CD4-positive, alpha-beta T cell treated with Interferon gamma for 1 hour (primary cell): ENCODE measurements around the gene EDN2.

Source experiments
- DNase-seq: peaks from one replicate; pipeline ENCODE4 v3.0.0-alpha.2; 2020

EDN2 gene

DNA sequence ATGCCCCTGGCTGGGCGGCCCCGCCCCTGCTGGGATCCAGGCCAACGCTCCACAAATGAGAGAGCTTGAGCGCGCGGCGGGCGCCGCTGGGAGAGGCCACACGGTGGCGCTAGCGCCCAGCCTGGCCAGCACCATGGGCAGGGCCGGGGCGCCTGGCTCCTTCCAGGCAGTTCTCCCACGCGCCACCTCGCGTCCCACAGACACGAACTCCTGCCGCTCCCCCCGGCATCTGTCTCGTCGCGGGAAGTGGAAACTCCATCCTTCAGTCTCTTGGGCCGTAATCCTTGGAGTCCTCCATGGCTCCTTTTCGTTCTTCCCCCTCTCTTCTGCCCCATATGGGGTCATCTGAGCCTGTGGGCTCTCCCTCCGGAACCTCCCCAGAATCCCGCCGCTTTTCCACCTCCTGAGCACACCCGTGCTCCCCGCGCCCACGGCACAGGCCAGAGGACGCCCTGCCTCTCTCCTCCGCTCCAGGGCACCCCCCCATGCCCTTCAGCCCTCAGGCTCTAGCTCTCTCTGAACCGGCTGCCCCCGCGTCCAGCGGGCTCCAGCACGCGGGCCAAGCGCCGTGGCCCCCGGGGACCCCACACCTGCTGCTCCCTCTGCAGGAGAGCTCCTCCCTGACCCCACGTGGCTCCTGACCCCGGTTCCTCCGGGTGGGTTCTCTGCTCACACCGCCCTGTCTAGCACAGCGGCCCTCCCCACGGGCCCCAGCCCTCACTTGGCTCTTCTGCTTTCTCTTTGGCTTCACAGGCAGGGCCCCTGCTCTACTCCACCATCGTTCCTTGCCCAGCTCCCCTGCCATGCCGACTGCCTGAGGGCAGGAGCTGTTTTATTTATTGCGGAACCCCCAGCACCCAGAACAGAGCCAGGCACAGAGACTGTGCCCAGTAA is 31.9 kb upstream of the EDN2 start:
- DNase-seq = peak; percentile 58

DNA sequence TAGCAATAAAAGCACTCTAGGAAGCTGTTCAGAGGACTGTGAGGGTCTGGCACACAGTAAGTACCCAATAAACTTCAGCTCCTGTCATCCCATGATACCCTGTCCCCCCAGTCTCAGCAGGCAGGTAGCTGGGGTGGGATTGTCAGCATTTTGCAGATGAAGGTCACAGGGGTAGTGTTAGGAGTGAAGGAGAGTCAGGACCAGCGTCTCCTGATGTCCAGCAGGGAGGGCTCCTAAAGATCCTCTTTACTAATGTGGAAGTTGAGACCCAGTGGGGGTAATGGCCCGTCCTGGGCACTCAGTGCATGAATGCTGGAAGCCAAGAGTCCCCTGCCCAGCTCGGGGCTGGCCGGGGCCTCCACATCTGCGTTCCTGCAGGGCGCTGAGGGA is 31.3 kb upstream of the EDN2 start:
- no peak for DNase-seq

DNA sequence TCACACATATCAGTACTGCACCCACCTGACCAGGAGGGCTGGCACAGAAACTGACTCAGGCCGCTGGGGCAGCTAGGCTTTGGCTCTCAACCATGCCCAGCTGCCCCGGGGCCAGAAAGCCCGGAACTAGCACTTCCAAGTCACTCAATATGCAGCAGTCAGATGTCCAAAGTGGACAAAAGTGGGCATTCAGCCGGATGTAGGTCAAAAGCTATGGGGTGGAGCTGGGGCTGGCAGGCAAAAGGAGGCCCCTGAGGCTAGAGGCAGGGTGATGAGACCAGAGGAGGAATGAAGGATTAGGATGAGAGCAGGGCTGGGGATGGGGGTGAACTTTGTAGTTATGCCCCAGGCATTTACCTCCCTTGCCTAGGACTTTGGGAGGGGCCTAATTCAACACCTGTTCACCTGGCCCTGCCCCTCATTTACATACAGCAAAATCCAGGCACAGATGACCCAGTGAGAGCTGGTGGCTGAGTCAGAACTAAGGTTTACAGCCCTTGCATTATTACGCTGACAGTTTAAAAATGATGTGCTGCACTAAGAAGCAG is 30.7 kb upstream of the EDN2 start:
- no peak for DNase-seq

DNA sequence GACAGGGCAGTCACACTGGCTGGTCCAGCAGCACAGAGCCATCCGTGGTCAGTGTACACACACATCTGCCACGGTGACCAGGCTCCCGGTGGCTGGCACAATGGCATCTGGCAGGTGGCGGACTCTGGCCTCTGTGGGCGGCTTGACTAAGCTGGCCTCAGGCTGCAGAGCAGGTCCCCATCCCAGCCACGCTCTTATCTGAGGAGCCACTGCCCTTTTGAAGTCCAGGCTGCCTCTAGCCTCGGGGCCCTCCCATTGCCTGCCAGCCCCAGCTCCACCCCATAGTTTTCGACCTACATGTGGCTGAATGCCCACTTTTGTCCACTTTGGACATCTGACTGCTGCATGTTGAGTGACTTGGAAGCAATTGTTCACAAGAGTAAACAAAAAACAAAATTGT is 29.9 kb upstream of the EDN2 start:
- no peak for DNase-seq

DNA sequence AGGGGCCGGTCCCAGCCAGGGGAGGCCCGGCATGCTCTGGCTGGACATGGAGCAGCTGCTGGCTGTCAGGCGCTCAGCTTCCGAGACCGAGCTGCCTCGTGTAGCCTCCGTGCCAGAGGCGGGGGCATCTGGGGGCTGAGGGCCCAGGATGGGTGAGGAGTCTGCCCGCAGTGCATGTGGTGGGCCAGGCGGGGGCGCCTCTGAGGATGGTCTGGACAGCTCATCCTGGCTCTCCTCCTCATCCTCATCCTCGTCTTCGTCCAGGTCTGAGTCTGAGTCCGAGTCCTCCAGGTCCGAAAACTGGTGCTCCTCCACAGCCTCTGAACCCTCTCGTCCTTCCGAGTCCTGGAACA is 28.9 kb upstream of the EDN2 start:
- DNase-seq = no peak

DNA sequence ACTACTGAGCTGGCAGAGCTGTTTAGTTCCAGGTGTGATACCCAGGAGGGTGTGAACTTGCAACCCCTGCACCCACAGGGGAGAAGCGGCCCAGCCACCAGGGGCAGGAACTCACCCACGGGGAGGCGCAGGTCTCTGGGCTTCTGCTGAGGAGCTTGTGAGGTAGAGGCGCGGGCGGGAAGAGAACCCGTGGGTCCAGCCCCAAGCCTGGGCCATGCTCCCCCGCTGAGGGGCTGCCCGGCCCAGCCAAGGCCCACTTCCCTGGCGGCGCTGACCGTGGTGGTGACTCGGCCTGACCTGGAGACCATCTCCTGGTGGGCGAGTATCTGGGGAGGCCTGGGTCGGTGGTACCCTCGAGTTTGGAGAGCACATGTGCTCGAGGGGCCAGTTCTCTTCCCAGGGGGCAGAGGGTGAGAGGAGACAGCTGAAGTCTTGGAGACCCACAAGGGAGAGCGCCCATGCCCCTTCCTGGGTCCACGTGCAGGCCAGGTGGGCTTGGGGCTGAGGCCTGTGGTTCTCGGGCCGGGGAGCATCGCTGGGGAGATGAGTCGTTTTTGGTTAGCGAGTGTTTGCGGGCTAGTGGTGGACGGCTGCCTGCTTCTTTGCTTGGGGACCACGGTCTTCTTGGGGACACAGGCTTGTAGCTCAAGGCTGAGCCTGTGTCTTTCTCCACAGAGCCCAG is 28.4 kb upstream of the EDN2 start:
- DNase-seq = no peak

DNA sequence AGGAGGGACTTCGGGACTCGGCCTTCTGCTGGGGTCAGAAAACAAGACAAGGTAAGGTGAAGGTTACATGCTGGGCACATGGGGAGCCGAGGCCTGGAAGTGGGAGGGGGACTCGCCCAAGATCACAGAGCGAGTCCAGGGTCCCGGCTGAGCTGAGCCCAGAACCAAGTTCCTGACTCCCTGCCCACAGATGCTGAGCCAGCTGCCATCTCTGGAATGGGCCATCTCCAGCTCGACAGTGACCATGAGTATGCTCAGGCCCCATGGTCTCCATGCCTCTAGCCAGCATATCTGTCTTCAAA is 26.7 kb upstream of the EDN2 start:
- DNase-seq = no peak

DNA sequence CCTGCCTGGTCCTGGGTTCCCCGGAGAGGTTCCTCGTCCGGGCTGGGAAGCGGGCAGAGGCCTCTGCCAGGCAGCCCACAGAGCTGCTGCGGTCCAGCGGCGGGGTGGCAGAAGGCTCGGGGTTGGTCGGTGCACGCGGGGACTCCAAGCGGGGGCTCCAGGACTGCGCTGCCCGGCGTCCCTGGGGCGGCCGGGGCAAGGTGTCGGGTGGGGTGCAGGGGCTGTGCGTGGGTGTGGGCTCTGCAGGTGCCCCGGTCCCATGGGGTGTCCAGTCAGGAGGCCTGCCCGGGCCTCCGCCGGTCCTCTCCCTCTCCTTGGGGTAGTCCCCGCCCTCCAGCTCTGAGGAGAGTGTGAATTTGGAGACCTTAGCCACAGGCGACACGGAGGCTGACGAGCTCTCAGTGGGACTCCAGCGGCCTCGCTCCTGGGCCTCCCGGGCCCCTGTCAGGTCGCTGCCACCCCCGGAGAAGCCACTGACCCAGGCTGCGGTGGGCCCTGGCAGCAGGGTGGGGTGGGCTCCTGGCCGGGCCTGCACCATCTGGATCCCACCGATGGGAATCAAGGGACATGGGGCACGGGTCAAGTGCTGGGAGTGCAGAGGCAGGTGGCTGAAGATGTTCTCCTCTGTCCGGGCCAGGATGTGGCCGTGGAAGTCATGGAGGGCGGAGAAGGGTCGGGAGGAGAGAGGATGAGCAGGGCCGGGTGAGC is 26.2 kb upstream of the EDN2 start:
- no peak for DNase-seq

DNA sequence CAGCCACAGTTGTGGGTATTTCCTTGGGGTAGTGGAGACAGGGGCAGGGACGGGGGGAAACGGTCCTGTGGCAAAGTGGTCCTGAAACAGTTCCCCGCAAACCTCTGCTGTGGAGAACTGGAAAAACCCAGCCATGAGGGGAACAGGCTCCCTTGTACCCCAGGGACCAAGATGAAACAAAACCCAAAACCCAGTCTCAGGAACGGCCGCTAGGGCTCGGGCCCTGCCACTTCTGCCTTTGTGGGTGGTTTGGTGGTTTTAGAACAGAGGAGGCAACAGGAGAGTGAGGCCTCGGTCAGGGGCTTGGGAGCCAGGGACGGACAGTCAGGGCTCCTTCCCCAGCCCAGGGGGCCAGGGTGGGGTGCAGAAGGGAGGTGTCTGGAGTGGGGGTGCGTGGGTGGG is 24.8 kb upstream of the EDN2 start:
- DNase-seq = no peak

DNA sequence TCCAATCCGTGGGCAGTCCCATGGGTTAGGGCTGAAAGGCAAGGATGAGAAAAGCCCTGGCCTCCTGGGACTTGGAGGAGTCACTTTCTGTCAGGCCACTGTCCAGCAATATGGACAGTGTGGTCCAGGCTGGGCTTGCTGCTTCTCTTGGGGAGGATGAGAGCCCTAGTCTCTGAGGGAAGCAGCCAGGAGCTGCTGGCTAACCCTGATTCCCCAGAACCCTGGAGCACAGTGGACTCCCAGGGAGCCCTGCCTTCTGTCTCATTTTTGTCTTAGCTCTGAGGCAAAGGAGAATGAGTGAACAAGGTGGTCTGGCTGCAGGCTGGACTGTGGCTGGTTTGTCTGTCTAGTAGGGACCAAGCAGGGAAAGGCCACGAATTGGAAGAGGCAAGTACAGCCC is 23.8 kb upstream of the EDN2 start:
- no peak for DNase-seq

DNA sequence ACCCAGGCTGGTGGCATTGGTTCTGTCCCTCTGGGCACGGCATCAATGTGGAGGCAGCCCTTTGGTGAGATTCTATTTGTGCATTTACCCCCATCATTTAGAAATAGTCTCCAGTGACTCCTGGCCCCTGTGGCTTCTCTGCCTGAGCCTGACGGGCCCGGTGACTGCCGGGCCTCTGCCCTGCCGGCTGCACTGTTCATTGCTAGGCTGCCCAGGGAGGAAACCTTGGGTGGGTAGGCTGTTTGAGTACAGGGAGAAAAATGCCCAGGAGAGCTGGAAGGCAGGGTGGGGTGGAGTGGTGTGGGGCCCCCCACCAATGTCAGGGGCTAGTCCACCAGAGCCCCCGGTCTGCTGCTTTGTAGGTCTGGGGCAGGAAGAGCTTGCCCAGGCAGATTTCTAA is 23.4 kb upstream of the EDN2 start:
- DNase-seq = no peak

DNA sequence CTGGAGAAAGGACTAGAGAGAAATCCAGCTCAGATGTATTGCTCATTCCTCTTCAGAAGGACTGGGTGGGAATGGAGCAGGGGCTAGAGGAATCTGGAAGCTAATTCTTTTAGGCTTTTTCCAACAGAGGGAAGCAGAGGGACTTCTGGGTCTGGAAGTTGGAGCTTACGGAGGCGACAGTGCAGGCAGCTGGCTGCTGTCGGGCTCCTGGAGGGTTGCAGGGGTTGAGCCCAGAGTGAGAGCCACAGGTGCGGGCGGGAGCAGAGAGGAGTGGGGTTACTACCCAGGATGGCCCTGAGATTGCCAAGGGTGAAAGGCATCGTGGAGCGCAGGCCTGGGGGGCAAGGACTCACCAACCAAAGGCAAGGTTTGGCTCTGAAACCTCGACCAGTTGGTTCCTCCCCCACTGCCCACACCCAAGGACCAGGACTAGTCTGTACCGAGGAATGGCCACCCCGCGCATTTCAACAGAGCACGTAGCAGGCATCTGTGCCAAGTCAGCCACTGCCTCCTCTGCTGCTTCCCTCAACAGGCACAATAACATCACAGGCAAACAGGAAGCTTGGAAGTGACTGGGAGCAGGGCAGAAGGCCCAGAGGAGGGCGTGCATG is 22.7 kb upstream of the EDN2 start:
- no peak for DNase-seq

DNA sequence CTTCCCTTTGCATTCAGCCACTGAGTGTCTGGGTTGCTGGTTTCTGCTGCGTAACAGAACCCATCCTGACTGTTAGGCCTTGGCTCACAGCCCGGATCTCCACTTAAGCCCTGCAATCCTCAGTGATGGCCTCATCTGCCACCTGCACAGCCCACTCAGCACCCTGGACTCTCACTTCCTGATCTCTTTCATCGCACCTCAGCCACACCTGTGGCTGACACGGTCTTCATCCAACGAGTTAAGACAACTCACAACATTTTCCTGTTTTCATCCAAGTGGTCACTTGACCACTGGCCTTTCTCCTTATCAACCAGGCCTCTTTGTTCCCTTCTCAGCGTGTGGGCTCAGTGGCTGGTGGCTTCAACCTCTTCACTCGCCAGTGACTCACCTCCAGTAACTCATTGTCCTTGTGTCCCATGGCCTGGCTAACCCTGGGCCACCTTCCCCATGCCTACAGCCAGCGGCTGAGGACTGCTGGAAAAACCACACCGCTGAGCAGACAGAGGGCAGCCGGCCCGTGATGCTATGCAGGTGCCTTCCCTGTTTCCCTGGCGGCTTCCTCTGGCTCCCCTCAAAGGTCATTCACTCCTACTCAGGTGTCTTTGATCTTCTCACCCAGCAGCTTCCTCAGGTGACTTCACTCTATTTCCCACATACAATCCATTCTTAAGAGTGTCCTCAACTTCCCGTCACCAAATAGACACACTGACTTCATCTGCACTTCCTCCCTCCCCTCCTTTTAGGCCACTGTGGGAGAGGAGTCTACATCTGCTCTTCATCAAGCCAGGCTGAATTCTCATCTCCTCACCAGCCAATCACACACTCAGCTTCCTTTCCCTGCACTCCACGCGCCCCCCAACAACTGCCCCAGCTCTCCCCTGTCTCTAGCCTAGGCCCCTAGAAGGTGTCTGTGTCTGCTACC is 19.9 kb upstream of the EDN2 start:
- DNase-seq = no peak

DNA sequence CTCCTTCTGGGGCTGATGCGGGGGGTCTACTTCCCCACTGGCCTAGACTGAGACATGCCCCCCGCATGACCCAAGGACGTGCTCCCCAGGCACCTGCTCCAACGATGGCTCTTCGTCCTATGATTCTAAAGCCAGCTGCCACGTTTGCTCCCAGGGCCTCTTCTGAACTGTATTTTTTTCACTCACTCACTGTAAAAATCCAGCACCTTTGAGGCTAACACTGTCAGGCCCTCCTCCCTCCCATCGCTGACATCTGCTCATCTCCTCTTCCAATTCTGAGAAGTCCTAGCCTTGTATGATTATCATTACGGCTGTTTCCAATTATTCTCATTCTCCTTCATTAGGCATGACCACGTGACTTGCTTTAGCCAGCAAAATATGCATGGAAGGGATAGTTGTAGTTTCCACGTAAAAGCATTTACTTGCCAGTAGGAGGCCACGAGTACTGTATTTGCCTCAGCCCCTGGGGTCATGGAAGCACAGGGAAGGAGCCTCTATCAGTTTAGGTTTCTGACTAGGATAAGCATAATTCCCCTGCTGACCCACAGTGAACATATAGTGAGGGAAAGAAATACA is 19.1 kb upstream of the EDN2 start:
- DNase-seq = no peak

DNA sequence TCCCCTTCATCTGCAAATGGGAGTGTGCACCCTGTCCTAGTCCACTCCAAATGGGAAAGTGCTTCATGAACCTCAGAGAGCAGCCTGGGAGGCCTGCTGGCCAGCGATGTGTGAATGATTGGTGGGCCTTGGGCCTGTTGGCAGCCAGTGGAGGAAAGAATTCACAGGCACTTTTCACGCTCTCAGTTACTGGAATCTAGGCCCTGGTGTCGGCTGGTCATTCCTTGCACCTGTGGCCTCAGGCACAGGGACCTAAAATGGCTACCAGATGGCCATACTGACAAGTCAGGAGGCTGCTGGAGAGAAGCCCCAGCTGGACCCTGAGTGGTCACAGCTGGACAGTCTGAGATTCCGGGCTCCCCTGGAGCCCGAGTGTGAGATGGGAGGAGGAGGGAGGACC is 18.4 kb upstream of the EDN2 start:
- DNase-seq = no peak

DNA sequence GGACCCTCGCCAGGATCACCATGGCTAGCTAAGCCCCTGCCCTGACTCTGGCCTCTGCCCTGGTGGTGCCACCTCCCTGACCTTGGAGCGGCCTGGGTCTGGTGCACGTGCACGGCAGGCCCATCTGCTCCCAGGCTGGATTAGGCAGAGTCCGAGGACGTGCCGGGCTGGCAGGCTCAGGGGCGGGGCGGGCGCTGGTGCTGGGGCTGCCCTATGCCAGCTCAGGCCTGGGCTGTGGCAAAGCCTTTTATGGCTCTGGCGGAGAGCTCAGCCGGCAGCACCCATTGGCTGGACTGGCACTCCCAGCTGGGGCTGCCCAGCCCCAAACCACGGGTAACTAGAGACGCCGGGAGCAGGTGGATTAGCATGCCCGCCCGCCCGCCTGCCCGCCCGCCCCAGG is 17.1 kb upstream of the EDN2 start:
- no peak for DNase-seq

DNA sequence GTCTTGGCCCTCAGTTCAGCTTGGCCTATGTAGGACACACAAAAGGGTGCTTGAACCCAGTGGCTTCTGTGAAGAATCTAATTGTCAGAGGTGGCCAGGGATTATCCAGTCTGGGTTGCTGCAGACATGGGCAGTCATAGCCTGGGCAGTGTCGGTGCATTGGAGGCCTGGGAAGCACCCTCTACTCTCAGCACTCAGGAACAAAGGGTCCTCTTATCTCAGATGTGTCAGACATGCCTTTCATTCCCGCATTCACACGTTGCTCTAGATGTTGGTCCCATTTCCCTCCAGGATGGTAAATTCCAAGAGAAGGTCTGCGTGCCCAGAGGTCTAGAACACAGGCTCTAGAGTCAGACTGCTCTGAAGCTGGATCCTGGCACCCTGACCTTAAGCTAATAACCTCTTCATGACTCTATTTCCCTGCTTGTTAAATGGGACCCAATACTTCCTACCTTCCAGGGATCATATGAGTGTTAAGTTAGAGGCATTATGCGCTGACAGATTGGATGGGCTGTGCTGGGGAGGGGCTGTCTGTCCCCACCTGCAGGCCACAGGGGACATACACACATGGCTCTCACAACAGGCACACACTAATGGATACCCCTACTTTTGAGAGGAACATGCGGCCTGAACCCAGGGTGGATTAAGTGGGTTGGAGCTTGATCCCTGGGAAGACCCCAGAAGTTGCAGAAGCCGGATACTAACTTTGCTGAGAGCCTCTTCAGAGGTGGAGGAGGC is 16.5 kb upstream of the EDN2 start:
- no peak for DNase-seq

DNA sequence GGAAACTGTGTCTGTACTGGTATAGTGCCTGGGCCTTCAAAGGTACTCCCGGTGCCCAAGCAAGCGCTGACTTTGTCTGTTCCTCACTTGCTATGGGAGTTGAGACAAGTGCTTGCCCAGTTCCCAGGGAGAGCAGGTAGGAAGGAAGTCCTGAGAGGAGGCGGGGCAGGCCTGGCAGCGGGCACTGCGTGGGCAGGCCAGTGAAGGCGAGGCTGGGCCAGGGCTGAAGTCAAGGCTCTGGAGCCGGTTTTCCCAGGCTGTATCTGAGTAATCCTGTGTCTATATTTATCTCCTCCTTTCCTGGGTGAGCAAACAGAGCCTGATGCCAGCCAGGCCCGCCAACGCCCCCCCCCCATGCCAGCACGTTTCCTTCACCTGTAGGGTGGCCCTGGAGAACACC is 15.9 kb upstream of the EDN2 start:
- no peak for DNase-seq

DNA sequence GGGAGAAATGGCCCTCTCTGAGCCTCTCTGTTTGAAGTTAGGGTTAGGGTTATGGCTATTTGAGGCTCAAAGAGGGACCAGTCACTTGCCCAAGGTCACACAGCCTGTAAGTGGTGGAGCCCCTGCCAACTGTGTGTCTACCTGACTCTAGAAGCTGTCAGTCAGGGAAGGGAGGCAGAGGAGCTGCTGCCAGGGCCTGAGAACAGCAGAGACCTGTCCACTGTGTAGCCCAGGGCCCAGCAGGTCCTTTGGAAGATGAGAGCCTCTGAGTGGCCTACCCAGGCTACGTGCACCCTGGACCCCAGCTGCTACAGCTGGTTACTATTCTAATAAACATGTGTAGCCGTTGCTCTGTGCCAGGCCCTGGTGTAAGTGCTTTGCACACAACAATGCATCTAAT is 15.1 kb upstream of the EDN2 start:
- no peak for DNase-seq

DNA sequence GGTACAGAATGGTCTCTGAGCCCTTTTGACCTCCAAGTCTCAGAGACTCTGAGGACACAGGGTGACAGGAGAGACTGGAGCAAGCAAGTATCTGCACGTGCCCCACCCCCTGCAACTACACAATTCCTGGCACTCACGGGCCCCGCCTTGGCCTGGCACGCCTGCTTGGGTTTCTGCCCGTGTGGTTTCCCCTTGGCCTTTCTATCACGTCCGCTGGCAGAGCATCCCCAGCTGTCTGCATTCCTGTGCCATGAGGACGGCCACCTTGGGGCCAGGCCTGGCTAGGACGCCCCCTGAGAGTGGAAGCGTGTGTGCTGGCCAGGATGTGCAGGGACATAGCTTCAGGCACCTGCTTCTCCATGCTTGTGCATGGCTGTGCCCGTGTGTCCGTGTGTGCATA is 14.3 kb upstream of the EDN2 start:
- DNase-seq = no peak

DNA sequence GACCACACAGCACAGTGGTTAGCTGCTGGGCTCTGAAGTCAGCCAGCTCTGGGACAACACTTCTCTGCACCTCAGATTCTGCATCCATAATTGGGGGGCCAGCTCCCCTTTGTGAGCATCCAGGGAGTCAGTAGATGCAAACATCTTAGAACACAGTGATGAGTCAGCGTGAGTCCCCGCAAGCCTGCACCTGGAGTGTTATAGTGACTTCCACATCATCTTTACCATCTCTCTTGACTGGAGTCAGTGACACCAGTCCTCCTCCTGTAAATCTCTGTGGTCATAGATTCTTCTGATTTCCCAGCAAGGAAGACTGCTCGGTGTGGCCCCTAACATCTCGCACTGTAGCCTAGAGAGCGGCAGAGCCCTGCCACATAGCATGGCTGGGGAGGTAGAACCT is 13.9 kb upstream of the EDN2 start:
- no peak for DNase-seq
